Measurements from ENCODE around the gene DRP2. TPM values are rescaled to one million over a fixed set of nuclear protein-coding genes. Genes with fewer than 3 reads are reported as not detected.
"Not testable (repeated sequence)": the region's sequence is repeated elsewhere in the genome, so short reads cannot be mapped to it uniquely, and the experiment has no call there.

The DRP2 gene
- total and polyA plus RNA-seq, 4 donors, result under 0.01 to 0.23 TPM; not detected in 2

DNA sequence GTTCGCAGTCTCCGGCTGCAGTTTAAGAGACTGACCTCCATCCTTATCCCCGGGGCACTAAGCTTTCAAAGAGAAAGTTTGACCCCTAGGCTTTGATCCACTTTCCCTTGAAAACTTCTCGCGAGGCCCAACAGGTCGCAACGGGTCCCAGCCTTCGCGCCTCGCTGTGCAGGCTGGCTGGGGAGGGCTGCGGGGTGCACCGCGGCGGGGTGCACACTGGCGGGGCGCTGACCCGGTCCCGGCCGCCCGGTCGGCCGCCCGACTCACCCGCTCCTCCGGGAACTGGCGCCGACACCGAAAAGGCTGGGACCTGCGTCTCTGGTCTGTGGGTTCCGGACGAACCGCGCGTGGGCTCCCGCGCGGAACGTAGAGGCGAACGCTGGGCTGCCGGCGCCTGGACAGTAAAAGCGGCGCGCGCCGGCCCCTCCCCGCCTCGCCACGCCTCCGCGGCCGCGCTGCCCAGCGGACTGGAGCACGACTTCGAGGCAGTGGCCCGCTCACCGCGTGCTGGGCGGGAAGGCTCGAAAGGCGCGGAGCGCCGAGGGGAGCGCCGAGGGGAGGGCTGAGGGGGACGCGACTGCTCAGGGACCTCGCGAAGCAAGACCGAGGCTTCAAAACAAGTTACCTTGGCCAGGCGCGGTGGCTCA is 71.5 kb downstream of the DRP2 start, which contains the start of gene TAF7L:
Gene TAF7L (minus strand): TSS at position 378 of the 647 bp plus-strand sequence. CDS start 3,791 bp downstream, outside the sequence.
- H3K27me3 ChIP-seq (ENCODE audit: control insufficient read depth in 4 of 4, insufficient read depth in 4 of 4, low read length in 3 of 4), result no peaks in the 10 kb centered on the region
- no peak within 1 kb of the TSS for H3K9ac ChIP-seq (ENCODE audit: low read depth in 1 of 2, low read length in 2 of 2)
- WGBS, result 23% methylated on average over 75 of the region's 75 CpGs
- H3K4me3 ChIP-seq (ENCODE audit: low read depth in 1 of 3, low read length in 3 of 3), result no peak within 1 kb of the TSS
- DNase-seq (ENCODE audit: low spot score), result no peak
- H3K36me3 ChIP-seq (ENCODE audit: control insufficient read depth in 4 of 4, insufficient read depth in 3 of 4, low read depth in 1 of 4, low read length in 3 of 4), result no peaks in the 10 kb centered on the region
- H3K27ac ChIP-seq (ENCODE audit: low read depth in 1 of 2, low read length in 2 of 2), result no peak within 1 kb of the TSS
- H3K4me1 ChIP-seq (ENCODE audit: control insufficient read depth in 4 of 4, insufficient read depth in 4 of 4, low read length in 3 of 4), result no peaks in the 10 kb centered on the region
- no peaks in the 10 kb centered on the region for H3K9me3 ChIP-seq (ENCODE audit: control insufficient read depth in 4 of 4, low read length in 3 of 4)
- TF ChIP-seq CTCF (IDR thresholded peaks at IDR 0.05; ENCODE audit: low read depth, low read length, missing input control), result no peak
- no peak for TF ChIP-seq NR2F2 (IDR thresholded peaks at IDR 0.05)
- no peak for TF ChIP-seq EGR1 (IDR thresholded peaks at IDR 0.05; ENCODE audit: low read depth in 2 of 2)
- TF ChIP-seq ZBTB33 (IDR thresholded peaks at IDR 0.05), result no peak

DNA sequence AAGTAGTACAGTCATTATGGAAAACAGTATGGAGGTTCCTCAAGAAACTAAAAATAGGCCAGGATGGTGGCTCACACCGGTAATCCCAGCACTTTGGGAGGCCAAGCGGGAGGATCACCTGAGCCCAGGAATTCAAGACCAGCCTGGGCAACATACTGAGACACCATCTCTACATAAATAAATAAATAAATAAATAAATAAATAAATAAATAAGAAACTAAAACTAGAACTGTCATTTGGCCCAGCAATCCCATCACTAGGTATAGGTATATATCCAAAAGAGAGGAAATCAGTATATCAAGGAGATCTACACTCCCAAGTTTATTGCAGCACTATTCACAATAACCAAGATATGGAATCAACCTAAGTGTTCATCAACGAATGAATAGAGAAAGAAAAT is 76.0 kb downstream of the DRP2 start:
- H3K9ac ChIP-seq (ENCODE audit: low read depth in 1 of 2, low read length in 2 of 2); H3K36me3 ChIP-seq (ENCODE audit: control insufficient read depth in 4 of 4, insufficient read depth in 3 of 4, low read depth in 1 of 4, low read length in 3 of 4); DNase-seq (ENCODE audit: low spot score); H3K4me1 ChIP-seq (ENCODE audit: control insufficient read depth in 4 of 4, insufficient read depth in 4 of 4, low read length in 3 of 4); H3K4me3 ChIP-seq (ENCODE audit: low read depth in 1 of 3, low read length in 3 of 3); H3K27ac ChIP-seq (ENCODE audit: low read depth in 1 of 2, low read length in 2 of 2); H3K9me3 ChIP-seq (ENCODE audit: control insufficient read depth in 4 of 4, low read length in 3 of 4); H3K27me3 ChIP-seq (ENCODE audit: control insufficient read depth in 4 of 4, insufficient read depth in 4 of 4, low read length in 3 of 4): not testable (repeated sequence)
- WGBS, result over 99% methylated on average over 3 of the region's 3 CpGs

DNA sequence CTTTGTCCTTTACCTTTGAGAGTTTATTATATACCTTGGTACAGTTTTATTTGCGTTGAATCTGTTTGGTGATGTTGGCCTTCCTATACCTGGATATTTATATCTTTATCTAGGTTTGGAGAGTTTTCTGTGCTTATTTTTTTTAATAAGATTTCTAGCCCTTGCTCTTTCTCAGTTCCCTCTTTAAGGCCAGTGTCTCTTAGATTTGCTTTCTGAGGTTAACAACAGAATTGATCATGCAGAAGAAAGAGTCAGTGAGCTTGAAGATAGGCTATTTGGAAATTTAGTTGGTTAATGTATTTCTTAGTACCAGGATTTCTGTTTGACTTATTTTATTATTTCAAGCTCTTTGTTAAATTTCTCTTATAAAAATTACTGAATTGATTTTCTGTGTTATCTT is 84.2 kb downstream of the DRP2 start:
- no peaks in the 10 kb centered on the region for H3K4me1 ChIP-seq (ENCODE audit: control insufficient read depth in 4 of 4, insufficient read depth in 4 of 4, low read length in 3 of 4)
- no peak for TF ChIP-seq CTCF (IDR thresholded peaks at IDR 0.05; ENCODE audit: low read depth, low read length, missing input control)
- no peaks in the 10 kb centered on the region for H3K36me3 ChIP-seq (ENCODE audit: control insufficient read depth in 4 of 4, insufficient read depth in 3 of 4, low read depth in 1 of 4, low read length in 3 of 4)
- H3K27me3 ChIP-seq (ENCODE audit: control insufficient read depth in 4 of 4, insufficient read depth in 4 of 4, low read length in 3 of 4), result no peaks in the 10 kb centered on the region
- no peak overlapping the region for H3K9ac ChIP-seq (ENCODE audit: low read depth in 1 of 2, low read length in 2 of 2)
- H3K4me3 ChIP-seq (ENCODE audit: low read depth in 1 of 3, low read length in 3 of 3), result no peak overlapping the region
- 90% methylated on average over 1 of the region's 1 CpG for WGBS
- DNase-seq (ENCODE audit: low spot score), result no peak
- no peak overlapping the region for H3K27ac ChIP-seq (ENCODE audit: low read depth in 1 of 2, low read length in 2 of 2)
- H3K9me3 ChIP-seq (ENCODE audit: control insufficient read depth in 4 of 4, low read length in 3 of 4), result no peaks in the 10 kb centered on the region

Small RNA genes lying within 50 kb of the gene (small RNA-seq; reads per million reads assigned to genes)
- gene Z70280.1, result not detected

Other genes starting within 250 kb of the DRP2 start
- 10 to 100 TPM; 10.3 to 11.2 TPM for gene TRMT2B, start 167.7 kb upstream of the DRP2 start, total RNA-seq
- gene TRMT2B, start 167.7 kb upstream of the DRP2 start, polyA plus RNA-seq, result 1 to 10 TPM; 3.3 to 3.6 TPM
- gene TMEM35A, start 140.9 kb upstream of the DRP2 start, total RNA-seq, result under 1 TPM in 1 of 2 donors, not detected in 1; 0.08 TPM
- under 1 TPM in 1 of 2 donors, not detected in 1; 0.02 TPM for gene TMEM35A, start 140.9 kb upstream of the DRP2 start, polyA plus RNA-seq
- 10 to 100 TPM in 1 of 2 donors, under 1 TPM in 1; 0.25 to 17.4 TPM for gene CENPI, start 121.6 kb upstream of the DRP2 start, total RNA-seq
- under 1 TPM; 0.21 to 0.65 TPM for gene CENPI, start 121.6 kb upstream of the DRP2 start, polyA plus RNA-seq
- gene TAF7L, start 71.5 kb downstream of the DRP2 start, total RNA-seq, result under 1 TPM in 1 of 2 donors, not detected in 1; 0.33 TPM
- under 1 TPM; 0.03 to 0.40 TPM for gene TAF7L, start 71.5 kb downstream of the DRP2 start, polyA plus RNA-seq
- 10 to 100 TPM in 1 of 2 donors, 1 to 10 TPM in 1; 6.1 to 12.3 TPM for gene TIMM8A, start 129.0 kb downstream of the DRP2 start, total RNA-seq
- 10 to 100 TPM; 15.2 to 21.4 TPM for gene TIMM8A, start 129.0 kb downstream of the DRP2 start, polyA plus RNA-seq
- 10 to 100 TPM in 1 of 2 donors, 1 to 10 TPM in 1; 2.9 to 22.6 TPM for gene BTK, start 166.4 kb downstream of the DRP2 start, total RNA-seq
- 1 to 10 TPM in 1 of 2 donors, under 1 TPM in 1; 0.99 to 1.7 TPM for gene BTK, start 166.4 kb downstream of the DRP2 start, polyA plus RNA-seq
- gene RPL36A, start 171.2 kb downstream of the DRP2 start, total RNA-seq, result 100 to 1,000 TPM; 301 to 519 TPM
- gene RPL36A, start 171.2 kb downstream of the DRP2 start, polyA plus RNA-seq, result 100 to 1,000 TPM; 123 to 458 TPM
- 10 to 100 TPM; 11.8 to 16.3 TPM for gene GLA, start 188.1 kb downstream of the DRP2 start, total RNA-seq
- 10 to 100 TPM in 1 of 2 donors, 1 to 10 TPM in 1; 9.5 to 14.5 TPM for gene GLA, start 188.1 kb downstream of the DRP2 start, polyA plus RNA-seq
- gene HNRNPH2, start 188.4 kb downstream of the DRP2 start, total RNA-seq, result 10 to 100 TPM; 31.5 to 36.2 TPM
- 10 to 100 TPM; 33.3 to 36.9 TPM for gene HNRNPH2, start 188.4 kb downstream of the DRP2 start, polyA plus RNA-seq